Fibroblast of lung (primary cell): ENCODE results near the gene LBHD2. TPM values are rescaled to one million over a fixed set of nuclear protein-coding genes. Genes with fewer than 3 reads are reported as not detected.

Experiments
- DNase-seq, 2 donors: peaks; one replicate each; pipeline versions ENCODE4 v3.0.0 to v3.0.0-alpha.2; 2010; ENCODE audit warnings: low read depth in 2 of 2
- H2AFZ ChIP-seq: 2 replicates; pipeline ENCODE4 v1.5.1; 2012; ENCODE audit warnings: low read length, control low read depth, inconsistent platforms
- H3K27ac ChIP-seq: 2 replicates; pipeline ENCODE4 v1.5.1; 2011; ENCODE audit warnings: low read length, control low read depth; ENCODE audit not compliant: insufficient read depth
- H3K27me3 ChIP-seq: 2 replicates; pipeline ENCODE4 v1.5.1; 2011; ENCODE audit warnings: mild to moderate bottlenecking, low read length; ENCODE audit not compliant: control insufficient read depth, insufficient read depth
- H3K36me3 ChIP-seq: 2 replicates; pipeline ENCODE4 v1.5.1; 2011; ENCODE audit warnings: low read length; ENCODE audit not compliant: control insufficient read depth, insufficient read depth
- H3K4me1 ChIP-seq: 2 replicates; pipeline ENCODE4 v1.5.1; 2011; ENCODE audit warnings: low read length; ENCODE audit not compliant: control insufficient read depth, insufficient read depth; ENCODE audit errors: extremely low read depth
- H3K4me2 ChIP-seq: 2 replicates; pipeline ENCODE4 v1.5.1; 2011; ENCODE audit warnings: low read length, control low read depth; ENCODE audit not compliant: insufficient read depth; ENCODE audit errors: extremely low read depth
- H3K4me3 ChIP-seq, 4 experiments: fragments of 200-600 bp in 1 of 4; sonication (generic) in 1 of 4; replicated peaks in 1 of 4; 2 replicates each; pipeline ENCODE4 v1.5.1; 2011 to 2016; ENCODE audit warnings: low read length in 4 of 4, low read depth in 3 of 4, mild to moderate bottlenecking in 3 of 4, control low read depth in 2 of 4, inconsistent platforms in 1 of 4, mixed read lengths in 1 of 4; ENCODE audit not compliant: insufficient read depth in 1 of 4; ENCODE audit errors: control extremely low read depth in 1 of 4
- H3K79me2 ChIP-seq: 2 replicates; pipeline ENCODE4 v1.5.1; 2012; ENCODE audit warnings: mild to moderate bottlenecking, low read length, inconsistent platforms; ENCODE audit not compliant: control insufficient read depth, insufficient read depth
- H3K9ac ChIP-seq: 2 replicates; pipeline ENCODE4 v1.5.1; 2011; ENCODE audit warnings: mild to moderate bottlenecking, low read length, control low read depth; ENCODE audit not compliant: insufficient read depth
- H3K9me3 ChIP-seq: 2 replicates; pipeline ENCODE4 v1.5.1; 2012; ENCODE audit warnings: low read depth, low read length; ENCODE audit not compliant: control insufficient read depth, insufficient read depth
- H4K20me1 ChIP-seq: 2 replicates; pipeline ENCODE4 v1.5.1; 2011; ENCODE audit warnings: low read length; ENCODE audit not compliant: control insufficient read depth, insufficient read depth; ENCODE audit errors: extremely low read depth
- EZH2 ChIP-seq: IDR thresholded peaks from 2 replicates; pipeline ENCODE4 v1.5.1; 2012; ENCODE audit warnings: low read length, control low read depth, mild to moderate bottlenecking; ENCODE audit errors: missing control alignments
- polyA plus RNA-seq, 2 donors: library from polyadenylated mRNA; depleted of rRNA in 1 of 2; stranded (reverse) in 1 of 2; unstranded in 1 of 2; fragments of >200 nt; gene quantifications; 2 replicates each; pipeline ENCODE4 v1.2.1, GENCODE V29; 2011 to 2012; ENCODE audit warnings: missing spikeins in 1 of 2
- total RNA-seq: library from RNA; depleted of rRNA; stranded (reverse); fragments of >200 nt; gene quantifications from 2 replicates; pipeline ENCODE4 v1.2.1, GENCODE V29; 2014
- TF ChIP-seq, protein P1 (sequence below), 2 donors: IDR thresholded peaks in 1 of 2; conservative IDR thresholded peaks in 1 of 2; 1 replicate in 1 of 2; 2 replicates in 1 of 2; pipeline ENCODE4 v1.5.1; 2011 to 2012; ENCODE audit warnings: low read length in 2 of 2, control low read depth in 1 of 2, inconsistent platforms in 1 of 2, low read depth in 1 of 2, mild to moderate bottlenecking in 1 of 2

Gene LBHD2
- total and polyA plus RNA-seq, 2 donors (not counting 1 experiment from before 2014, with no cell fraction given), result not detected

DNA sequence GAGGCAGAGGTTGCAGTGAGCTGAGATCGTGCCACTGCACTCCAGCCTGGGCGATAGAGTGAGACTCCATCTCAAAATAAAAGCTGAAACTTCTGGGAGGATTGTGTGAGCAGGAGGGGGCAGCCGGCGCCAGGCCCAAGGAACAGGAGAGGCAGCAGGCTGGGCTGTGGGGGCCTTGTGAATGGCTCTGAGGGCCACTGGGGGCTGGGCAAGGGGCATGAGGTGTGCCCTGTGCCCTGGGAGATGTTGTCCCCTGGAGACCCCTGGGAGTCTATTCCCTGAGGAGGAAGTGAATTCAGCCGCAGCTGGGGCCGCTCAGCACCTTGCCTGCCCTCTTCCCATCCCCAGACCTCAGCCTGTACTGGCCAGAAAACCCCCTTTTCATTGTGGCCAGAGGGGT is 4.9 kb downstream of the LBHD2 start:
- H4K20me1 ChIP-seq, result no peaks in the 10 kb centered on the region
- H3K9me3 ChIP-seq, result no peaks in the 10 kb centered on the region
- H3K4me1 ChIP-seq, result no peaks in the 10 kb centered on the region
- H2AFZ ChIP-seq, result no peak overlapping the region
- H3K27me3 ChIP-seq, result peaks cover 10% of the 10 kb centered on the region
- no peaks in the 10 kb centered on the region for H3K79me2 ChIP-seq
- no peak overlapping the region for H3K4me2 ChIP-seq
- no peak for TF ChIP-seq EZH2
- no peak overlapping the region for H3K9ac ChIP-seq
- H3K27ac ChIP-seq, result no peak overlapping the region
- no peak for DNase-seq
- no peaks in the 10 kb centered on the region for H3K36me3 ChIP-seq
- H3K4me3 ChIP-seq, result no peak overlapping the region

DNA sequence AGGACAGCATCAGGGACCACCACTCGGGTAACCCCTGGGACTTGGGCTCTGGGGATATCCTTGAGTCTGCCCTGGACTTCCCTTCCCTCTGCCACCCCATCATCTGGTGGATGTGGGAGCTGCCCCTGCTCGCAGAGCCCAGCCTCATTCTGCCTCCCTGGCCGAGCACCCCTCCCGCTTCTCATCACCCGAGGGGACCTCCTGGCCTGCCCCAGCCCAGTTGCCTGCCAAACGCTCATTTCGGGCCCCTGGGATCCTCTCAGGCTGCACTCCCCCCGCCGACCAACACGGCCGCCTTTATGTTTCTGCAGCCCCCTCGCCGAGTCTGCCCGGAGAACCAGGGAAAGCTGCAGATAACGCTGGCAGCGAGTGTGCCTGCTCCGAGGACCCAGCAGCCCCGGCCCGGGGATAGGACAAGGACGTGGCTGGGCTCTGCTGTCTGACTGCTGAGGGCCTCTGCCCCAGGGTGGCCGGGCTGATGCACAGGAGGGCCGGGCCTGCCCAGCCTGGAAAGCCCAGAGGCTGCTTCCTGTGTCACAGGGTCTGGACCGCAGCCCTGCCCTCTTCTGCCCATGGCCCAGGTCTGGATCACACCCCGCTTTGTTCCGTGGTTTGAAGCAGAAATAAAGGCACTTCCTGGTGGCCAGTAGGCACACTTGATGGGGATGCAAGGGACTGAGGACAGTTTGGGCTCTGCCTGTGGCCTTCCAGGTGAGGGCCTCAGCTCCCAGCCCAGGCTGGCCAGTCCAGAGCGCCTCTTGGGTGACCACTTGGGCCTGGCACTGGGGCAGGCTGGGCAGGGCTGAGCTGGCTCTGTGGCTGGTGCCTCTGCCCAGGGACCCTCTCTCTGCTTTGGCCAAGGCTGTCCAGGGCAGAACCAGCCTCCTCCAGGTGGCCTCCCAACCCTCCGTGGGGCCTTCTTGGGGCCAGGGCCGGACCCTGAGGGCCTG is 5.7 kb downstream of the LBHD2 start:
- Histone ChIP-seq H3K4me1 (peaks cover under 1% of the 10 kb centered on the region), H3K9me3 (no peaks in the 10 kb centered on the region), H3K27me3 (peaks cover 5% of the 10 kb centered on the region), H3K36me3 (no peaks in the 10 kb centered on the region), H3K4me2 (no peak overlapping the region), H3K79me2 (no peaks in the 10 kb centered on the region), H3K9ac (no peak overlapping the region), H4K20me1 (no peaks in the 10 kb centered on the region), H3K27ac (no peak overlapping the region), H2AFZ (no peak overlapping the region), H3K4me3 (no peak overlapping the region)
- no peak for TF ChIP-seq EZH2
- TF ChIP-seq, protein P1, sequence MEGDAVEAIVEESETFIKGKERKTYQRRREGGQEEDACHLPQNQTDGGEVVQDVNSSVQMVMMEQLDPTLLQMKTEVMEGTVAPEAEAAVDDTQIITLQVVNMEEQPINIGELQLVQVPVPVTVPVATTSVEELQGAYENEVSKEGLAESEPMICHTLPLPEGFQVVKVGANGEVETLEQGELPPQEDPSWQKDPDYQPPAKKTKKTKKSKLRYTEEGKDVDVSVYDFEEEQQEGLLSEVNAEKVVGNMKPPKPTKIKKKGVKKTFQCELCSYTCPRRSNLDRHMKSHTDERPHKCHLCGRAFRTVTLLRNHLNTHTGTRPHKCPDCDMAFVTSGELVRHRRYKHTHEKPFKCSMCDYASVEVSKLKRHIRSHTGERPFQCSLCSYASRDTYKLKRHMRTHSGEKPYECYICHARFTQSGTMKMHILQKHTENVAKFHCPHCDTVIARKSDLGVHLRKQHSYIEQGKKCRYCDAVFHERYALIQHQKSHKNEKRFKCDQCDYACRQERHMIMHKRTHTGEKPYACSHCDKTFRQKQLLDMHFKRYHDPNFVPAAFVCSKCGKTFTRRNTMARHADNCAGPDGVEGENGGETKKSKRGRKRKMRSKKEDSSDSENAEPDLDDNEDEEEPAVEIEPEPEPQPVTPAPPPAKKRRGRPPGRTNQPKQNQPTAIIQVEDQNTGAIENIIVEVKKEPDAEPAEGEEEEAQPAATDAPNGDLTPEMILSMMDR (conservative IDR thresholded peaks at IDR 0.05 in 1 of 2, IDR thresholded peaks at IDR 0.05 in 1 of 2; ENCODE audit: low read depth in 1 of 2, low read length in 2 of 2), result no peak
- no peak for DNase-seq

DNA sequence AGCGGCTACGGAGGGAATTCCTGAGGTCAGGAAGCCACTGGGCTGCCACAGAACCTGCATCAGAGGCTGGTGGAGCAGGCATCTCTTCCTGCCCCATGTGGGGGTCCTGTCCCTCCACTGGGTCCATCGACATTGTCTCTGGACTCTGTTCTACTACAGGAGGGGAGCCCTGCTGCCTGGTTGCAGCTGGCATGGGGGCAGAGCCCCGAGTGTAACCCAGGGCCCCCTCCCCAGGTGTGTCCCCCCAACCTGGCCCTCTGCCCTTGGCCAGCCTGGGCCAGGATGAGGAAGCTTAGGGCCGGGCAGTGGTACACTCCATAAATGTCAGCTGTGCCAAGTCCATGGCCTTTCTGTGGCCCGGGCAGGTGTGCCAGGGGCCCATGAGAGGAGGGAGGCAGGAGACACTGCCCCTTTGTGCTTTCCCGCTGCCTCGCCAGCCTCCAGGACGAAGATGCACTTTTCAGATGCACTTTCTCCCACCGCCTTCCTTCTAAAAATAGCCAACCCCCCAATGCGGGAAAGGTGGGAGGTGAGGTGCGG is 6.5 kb downstream of the LBHD2 start:
- H4K20me1 ChIP-seq, result no peaks in the 10 kb centered on the region
- no peaks in the 10 kb centered on the region for H3K36me3 ChIP-seq
- H2AFZ ChIP-seq, result no peak overlapping the region
- H3K4me2 ChIP-seq, result no peak overlapping the region
- H3K27ac ChIP-seq, result no peak overlapping the region
- no peaks in the 10 kb centered on the region for H3K79me2 ChIP-seq
- H3K4me1 ChIP-seq, result peaks cover 4% of the 10 kb centered on the region
- no peak overlapping the region for H3K4me3 ChIP-seq
- no peak overlapping the region for H3K9ac ChIP-seq
- DNase-seq, result no peak
- no peak for TF ChIP-seq EZH2
- TF ChIP-seq, protein P1 (conservative IDR thresholded peaks at IDR 0.05 in 1 of 2, IDR thresholded peaks at IDR 0.05 in 1 of 2; ENCODE audit: low read depth in 1 of 2, low read length in 2 of 2), result no peak
- no peaks in the 10 kb centered on the region for H3K9me3 ChIP-seq
- H3K27me3 ChIP-seq, result peaks cover 3% of the 10 kb centered on the region
